Glutamatergic neuron (in vitro differentiated cells): ENCODE data around the gene GLRA3. TPM values are rescaled to one million over a fixed set of nuclear protein-coding genes. Genes with fewer than 3 reads are reported as not detected.

Source experiments
- DNase-seq: peaks from one replicate; pipeline ENCODE4 v3.0.0; 2022
- H3K27ac Mint-ChIP-seq: one replicate; pipeline ENCODE4 v1.8.0; 2020; ENCODE audit warnings: mild to moderate bottlenecking, mixed read lengths, inconsistent platforms; ENCODE audit not compliant: unreplicated experiment
- H3K27me3 Mint-ChIP-seq: one replicate; pipeline ENCODE4 v1.8.0; 2020; ENCODE audit warnings: mild to moderate bottlenecking, moderate library complexity, mixed read lengths, inconsistent platforms; ENCODE audit not compliant: unreplicated experiment
- H3K36me3 Mint-ChIP-seq: one replicate; pipeline ENCODE4 v1.8.0; 2020; ENCODE audit warnings: mild to moderate bottlenecking, mixed read lengths, inconsistent platforms; ENCODE audit not compliant: unreplicated experiment
- H3K4me1 Mint-ChIP-seq: one replicate; pipeline ENCODE4 v1.8.0; 2020; ENCODE audit warnings: mild to moderate bottlenecking, low read depth, mixed read lengths, inconsistent platforms; ENCODE audit not compliant: unreplicated experiment
- H3K4me3 Mint-ChIP-seq: one replicate; pipeline ENCODE4 v1.8.0; 2020; ENCODE audit warnings: mild to moderate bottlenecking, mixed read lengths, inconsistent platforms; ENCODE audit not compliant: unreplicated experiment
- H3K9me3 Mint-ChIP-seq: one replicate; pipeline ENCODE4 v1.8.0; 2020; ENCODE audit warnings: mild to moderate bottlenecking, moderate library complexity, mixed read lengths, inconsistent platforms; ENCODE audit not compliant: unreplicated experiment
- total RNA-seq: library from RNA; stranded (reverse); fragmentation: NEBNext Ultra II Directional; extraction: Animal tissue kit (Norgen Biotek cat#: 25700); gene quantifications from one replicate; pipeline ENCODE4 v1.2.1, GENCODE V29; 2021; ENCODE audit not compliant: unreplicated experiment
- TF ChIP-seq, protein P1 (sequence below): fragments of 200-600 bp; sonication (generic); IDR thresholded peaks from one replicate; pipeline ENCODE4 v1.5.0; 2021; ENCODE audit not compliant: partially characterized antibody, unreplicated experiment

GLRA3 gene
- total RNA-seq, 1 donor from 2014 or later, result not detected

GRCh38 chr4:174734181-174734580 is 94.9 kb downstream of the GLRA3 start:
- H3K36me3 Mint-ChIP-seq, result no peaks in the 10 kb centered on the region
- peaks cover 2% of the 10 kb centered on the region for H3K4me1 Mint-ChIP-seq
- no peak overlapping the region for H3K27ac Mint-ChIP-seq
- TF ChIP-seq, protein P1, sequence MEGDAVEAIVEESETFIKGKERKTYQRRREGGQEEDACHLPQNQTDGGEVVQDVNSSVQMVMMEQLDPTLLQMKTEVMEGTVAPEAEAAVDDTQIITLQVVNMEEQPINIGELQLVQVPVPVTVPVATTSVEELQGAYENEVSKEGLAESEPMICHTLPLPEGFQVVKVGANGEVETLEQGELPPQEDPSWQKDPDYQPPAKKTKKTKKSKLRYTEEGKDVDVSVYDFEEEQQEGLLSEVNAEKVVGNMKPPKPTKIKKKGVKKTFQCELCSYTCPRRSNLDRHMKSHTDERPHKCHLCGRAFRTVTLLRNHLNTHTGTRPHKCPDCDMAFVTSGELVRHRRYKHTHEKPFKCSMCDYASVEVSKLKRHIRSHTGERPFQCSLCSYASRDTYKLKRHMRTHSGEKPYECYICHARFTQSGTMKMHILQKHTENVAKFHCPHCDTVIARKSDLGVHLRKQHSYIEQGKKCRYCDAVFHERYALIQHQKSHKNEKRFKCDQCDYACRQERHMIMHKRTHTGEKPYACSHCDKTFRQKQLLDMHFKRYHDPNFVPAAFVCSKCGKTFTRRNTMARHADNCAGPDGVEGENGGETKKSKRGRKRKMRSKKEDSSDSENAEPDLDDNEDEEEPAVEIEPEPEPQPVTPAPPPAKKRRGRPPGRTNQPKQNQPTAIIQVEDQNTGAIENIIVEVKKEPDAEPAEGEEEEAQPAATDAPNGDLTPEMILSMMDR, result no peak
- H3K9me3 Mint-ChIP-seq, result no peaks in the 10 kb centered on the region
- H3K27me3 Mint-ChIP-seq, result no peaks in the 10 kb centered on the region
- no peak for DNase-seq
- H3K4me3 Mint-ChIP-seq, result no peak overlapping the region

GRCh38 chr4:174717828-174718227 is 111.2 kb downstream of the GLRA3 start:
- no peaks in the 10 kb centered on the region for H3K27me3 Mint-ChIP-seq
- no peak overlapping the region for H3K4me3 Mint-ChIP-seq
- no peaks in the 10 kb centered on the region for H3K36me3 Mint-ChIP-seq
- TF ChIP-seq, protein P1, result no peak
- no peak overlapping the region for H3K27ac Mint-ChIP-seq
- no peaks in the 10 kb centered on the region for H3K9me3 Mint-ChIP-seq
- H3K4me1 Mint-ChIP-seq, result no peaks in the 10 kb centered on the region
- DNase-seq, result no peak

DNA sequence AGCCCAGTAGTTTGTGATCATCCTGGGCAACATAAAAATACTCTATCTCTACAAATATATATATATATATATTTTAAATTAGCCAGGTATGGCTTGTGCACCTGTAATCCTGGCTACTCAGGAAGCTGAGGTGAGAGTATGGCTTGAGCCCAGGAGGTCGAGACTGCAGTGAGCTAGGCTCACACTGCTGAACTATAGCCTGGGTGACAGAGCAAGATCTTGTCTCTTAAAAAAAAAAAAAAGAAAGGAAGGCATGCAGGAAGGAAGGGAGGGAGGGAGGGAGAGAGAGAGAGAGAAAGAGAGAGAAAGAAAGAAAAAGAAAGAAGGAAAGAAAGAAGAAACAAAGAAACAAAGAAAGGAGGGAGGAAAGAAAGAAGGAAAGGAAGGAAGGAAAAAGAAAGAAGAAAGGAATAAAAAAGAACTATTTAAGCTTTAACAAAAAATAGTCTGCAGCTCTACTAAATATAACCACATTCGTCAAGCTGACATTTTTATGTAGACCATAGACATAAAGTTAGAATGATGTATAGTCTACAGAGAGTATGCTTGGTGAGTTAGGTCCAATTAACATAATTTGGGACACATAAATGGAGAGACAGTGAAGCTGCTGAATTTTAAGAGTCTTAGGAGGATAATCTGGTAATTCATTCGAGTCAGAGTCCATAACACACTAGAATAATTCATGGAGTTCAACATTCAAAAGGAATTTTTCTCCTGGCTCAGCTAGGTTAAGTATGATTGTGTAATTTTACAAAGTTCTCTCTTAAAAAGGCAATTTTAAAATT is 111.9 kb downstream of the GLRA3 start:
- no peaks in the 10 kb centered on the region for H3K36me3 Mint-ChIP-seq
- no peaks in the 10 kb centered on the region for H3K9me3 Mint-ChIP-seq
- H3K27ac Mint-ChIP-seq, result no peak overlapping the region
- H3K4me3 Mint-ChIP-seq, result no peak overlapping the region
- DNase-seq, result no peak
- H3K27me3 Mint-ChIP-seq, result no peaks in the 10 kb centered on the region
- TF ChIP-seq, protein P1, result no peak
- H3K4me1 Mint-ChIP-seq, result no peaks in the 10 kb centered on the region

DNA sequence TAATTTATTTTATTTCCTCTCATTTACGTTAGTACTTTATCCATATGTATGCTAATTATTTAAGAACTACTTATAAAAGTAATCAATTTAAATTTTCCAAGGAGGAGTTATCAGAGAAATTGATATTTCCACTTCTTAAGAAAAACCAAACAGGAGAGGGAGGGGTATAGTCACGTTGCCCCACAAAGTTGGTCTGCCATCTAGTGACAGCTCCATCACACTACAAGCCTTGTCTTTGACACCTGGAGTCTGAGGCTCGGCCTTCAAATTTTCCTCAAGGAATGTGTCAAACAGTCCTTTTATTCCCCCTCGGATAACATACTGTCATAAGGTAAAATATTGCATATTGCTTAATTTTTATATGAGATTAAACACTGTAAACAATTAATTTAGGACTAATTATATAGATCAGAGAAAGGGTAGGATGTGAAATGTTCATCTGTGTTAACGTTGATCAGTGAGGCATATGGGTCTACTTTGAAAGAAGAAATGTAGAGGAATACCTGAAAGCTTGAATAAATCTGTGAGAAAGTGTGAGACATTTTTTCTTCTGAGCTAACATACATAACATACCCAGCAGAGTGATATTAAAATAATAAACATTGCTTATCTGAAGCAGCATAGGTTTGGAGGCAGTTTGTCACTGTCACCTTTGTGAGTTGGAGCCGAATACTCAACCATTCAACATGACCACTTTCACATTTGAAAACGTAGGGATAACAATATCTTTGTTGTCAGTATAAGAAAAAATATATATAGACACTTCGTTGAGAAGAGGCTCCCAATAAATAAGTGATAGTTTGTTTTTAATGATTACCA is 114.4 kb downstream of the GLRA3 start:
- DNase-seq, result peak; percentile 41
- H3K27ac Mint-ChIP-seq, result no peak overlapping the region
- no peak overlapping the region for H3K4me3 Mint-ChIP-seq
- no peaks in the 10 kb centered on the region for H3K4me1 Mint-ChIP-seq
- no peaks in the 10 kb centered on the region for H3K27me3 Mint-ChIP-seq
- no peaks in the 10 kb centered on the region for H3K9me3 Mint-ChIP-seq
- no peaks in the 10 kb centered on the region for H3K36me3 Mint-ChIP-seq
- TF ChIP-seq, protein P1, result peak; percentile 78

DNA sequence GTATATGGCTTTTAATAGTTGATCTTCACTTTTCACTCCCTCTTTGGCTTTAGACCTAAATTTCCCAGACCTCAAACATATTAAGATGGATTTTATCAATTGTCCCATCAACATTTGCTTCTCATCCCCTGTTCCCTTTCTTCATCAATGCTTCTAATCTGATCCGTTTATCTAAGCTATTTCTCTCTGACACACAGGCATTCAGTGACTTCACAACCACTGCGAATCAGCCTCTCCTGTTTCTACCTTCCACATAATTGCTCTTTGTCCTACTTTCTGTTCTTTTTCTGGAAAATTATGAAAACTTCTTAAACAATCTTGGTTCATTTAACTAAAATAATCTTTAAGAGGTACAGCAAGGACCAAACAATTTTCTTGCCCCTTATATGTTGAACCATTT is 115.2 kb downstream of the GLRA3 start:
- no peaks in the 10 kb centered on the region for H3K9me3 Mint-ChIP-seq

More for the DNA sequence above, 115.2 kb downstream of the GLRA3 start:
- no peak for DNase-seq
- Mint-ChIP-seq H3K4me3 (no peak overlapping the region), H3K27me3 (no peaks in the 10 kb centered on the region), H3K4me1 (no peaks in the 10 kb centered on the region), H3K27ac (no peak overlapping the region), H3K36me3 (no peaks in the 10 kb centered on the region)
- TF ChIP-seq, protein P1, result no peak
